Activated CD8-positive, alpha-beta T cell treated with anti-CD3 and anti-CD28 coated beads for 36 hours (primary cell): ENCODE results near the gene SEPTIN11. TPM values are rescaled to one million over a fixed set of nuclear protein-coding genes. Genes with fewer than 3 reads are reported as not detected.

Experiments used
- ATAC-seq: fragments of 200-7000 bp; cut with Tn5 transposase; one replicate; pipeline ENCODE4 v1.10.0; 2021; ENCODE audit warnings: mild to moderate bottlenecking, moderate library complexity
- CTCF ChIA-PET: fragments of 350-600 bp; sonication (Branson Sonifier 250); formaldehyde crosslinking; loops from one replicate; lab custom pipeline; 2021; ENCODE audit warnings: antibody characterized with exemption; lab: Charles Lee
- POLR2A ChIA-PET: fragments of 350-600 bp; sonication (Branson Sonifier 250); formaldehyde crosslinking; loops from one replicate; lab custom pipeline; 2021; ENCODE audit warnings: antibody characterized with exemption; lab: Charles Lee
- DNase-seq: peaks from one replicate; pipeline ENCODE4 v3.0.0-alpha.2; 2020
- H3K27ac Mint-ChIP-seq: one replicate; pipeline ENCODE4 v1.8.0; 2021; ENCODE audit warnings: mild to moderate bottlenecking, mixed read lengths
- H3K27me3 Mint-ChIP-seq: one replicate; pipeline ENCODE4 v1.8.0; 2021; ENCODE audit warnings: mixed read lengths
- H3K36me3 Mint-ChIP-seq: one replicate; pipeline ENCODE4 v1.8.0; 2021; ENCODE audit warnings: low read depth, mixed read lengths
- H3K4me1 Mint-ChIP-seq: one replicate; pipeline ENCODE4 v1.8.0; 2021; ENCODE audit warnings: low read depth, mixed read lengths
- H3K4me3 Mint-ChIP-seq: one replicate; pipeline ENCODE4 v1.8.0; 2021; ENCODE audit warnings: mild to moderate bottlenecking, moderate library complexity, mixed read lengths
- H3K9me3 Mint-ChIP-seq: one replicate; pipeline ENCODE4 v1.8.0; 2021; ENCODE audit warnings: mixed read lengths
- intact Hi-C: fragments of 100-400 bp; cut with micrococcal nuclease; formaldehyde crosslinking; loops from one replicate; pipeline ENCODE4 v1.10.0; 2022
- total RNA-seq, 2 experiments: library from RNA; stranded (reverse); gene quantifications; one replicate each; pipeline ENCODE4 v1.2.3, GENCODE V29; 2021
- TF ChIP-seq, protein P1 (sequence below): fragments of 200-600 bp; IDR thresholded peaks from one replicate; pipeline ENCODE4 v1.8.0; 2022; ENCODE audit warnings: antibody characterized with exemption, mild to moderate bottlenecking

The SEPTIN11 gene
- total RNA-seq, 2 experiments from 2014 or later = 38.6 to 43.3 TPM

DNA sequence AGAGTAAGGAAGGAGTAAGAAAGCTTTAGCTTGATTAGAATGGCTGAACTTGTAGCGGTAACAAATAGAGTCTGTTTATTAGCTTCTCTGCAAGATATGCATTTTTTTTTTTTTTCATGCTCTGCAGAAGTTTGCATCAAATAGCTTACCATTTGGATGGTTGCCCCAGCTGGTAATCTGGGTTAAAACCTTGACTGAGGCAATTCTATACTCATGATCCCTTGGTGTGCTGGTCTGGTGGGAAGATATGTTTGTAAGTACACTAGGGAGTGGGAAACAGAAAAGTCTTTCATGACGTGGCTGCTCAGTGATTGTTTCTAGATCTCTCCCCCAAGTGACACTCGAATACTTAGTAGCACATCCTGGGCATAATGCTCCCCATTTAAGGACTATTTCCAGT, 32.1 kb downstream of the SEPTIN11 start:
- CTCF ChIA-PET = interaction anchor here (0.6 to 1.4 kb wide), 3 partner anchors 11 to 114 kb away, joined by 3 read pairs; no protein-coding TSS in a partner anchor
- Mint-ChIP-seq H3K27ac (no peak overlapping the region), H3K4me1 (peaks cover 77% of the 10 kb centered on the region), H3K27me3 (no peaks in the 10 kb centered on the region), H3K4me3 (no peak overlapping the region), H3K36me3 (no peaks in the 10 kb centered on the region), H3K9me3 (no peaks in the 10 kb centered on the region)
- POLR2A ChIA-PET = interaction anchor here (0.5 kb wide), 1 partner anchor 174 kb away, joined by 3 read pairs; no protein-coding TSS in a partner anchor
- intact Hi-C loops = no loop called here
- DNase-seq = no peak
- TF ChIP-seq, protein P1, sequence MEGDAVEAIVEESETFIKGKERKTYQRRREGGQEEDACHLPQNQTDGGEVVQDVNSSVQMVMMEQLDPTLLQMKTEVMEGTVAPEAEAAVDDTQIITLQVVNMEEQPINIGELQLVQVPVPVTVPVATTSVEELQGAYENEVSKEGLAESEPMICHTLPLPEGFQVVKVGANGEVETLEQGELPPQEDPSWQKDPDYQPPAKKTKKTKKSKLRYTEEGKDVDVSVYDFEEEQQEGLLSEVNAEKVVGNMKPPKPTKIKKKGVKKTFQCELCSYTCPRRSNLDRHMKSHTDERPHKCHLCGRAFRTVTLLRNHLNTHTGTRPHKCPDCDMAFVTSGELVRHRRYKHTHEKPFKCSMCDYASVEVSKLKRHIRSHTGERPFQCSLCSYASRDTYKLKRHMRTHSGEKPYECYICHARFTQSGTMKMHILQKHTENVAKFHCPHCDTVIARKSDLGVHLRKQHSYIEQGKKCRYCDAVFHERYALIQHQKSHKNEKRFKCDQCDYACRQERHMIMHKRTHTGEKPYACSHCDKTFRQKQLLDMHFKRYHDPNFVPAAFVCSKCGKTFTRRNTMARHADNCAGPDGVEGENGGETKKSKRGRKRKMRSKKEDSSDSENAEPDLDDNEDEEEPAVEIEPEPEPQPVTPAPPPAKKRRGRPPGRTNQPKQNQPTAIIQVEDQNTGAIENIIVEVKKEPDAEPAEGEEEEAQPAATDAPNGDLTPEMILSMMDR = no peak
- ATAC-seq = no peak

DNA sequence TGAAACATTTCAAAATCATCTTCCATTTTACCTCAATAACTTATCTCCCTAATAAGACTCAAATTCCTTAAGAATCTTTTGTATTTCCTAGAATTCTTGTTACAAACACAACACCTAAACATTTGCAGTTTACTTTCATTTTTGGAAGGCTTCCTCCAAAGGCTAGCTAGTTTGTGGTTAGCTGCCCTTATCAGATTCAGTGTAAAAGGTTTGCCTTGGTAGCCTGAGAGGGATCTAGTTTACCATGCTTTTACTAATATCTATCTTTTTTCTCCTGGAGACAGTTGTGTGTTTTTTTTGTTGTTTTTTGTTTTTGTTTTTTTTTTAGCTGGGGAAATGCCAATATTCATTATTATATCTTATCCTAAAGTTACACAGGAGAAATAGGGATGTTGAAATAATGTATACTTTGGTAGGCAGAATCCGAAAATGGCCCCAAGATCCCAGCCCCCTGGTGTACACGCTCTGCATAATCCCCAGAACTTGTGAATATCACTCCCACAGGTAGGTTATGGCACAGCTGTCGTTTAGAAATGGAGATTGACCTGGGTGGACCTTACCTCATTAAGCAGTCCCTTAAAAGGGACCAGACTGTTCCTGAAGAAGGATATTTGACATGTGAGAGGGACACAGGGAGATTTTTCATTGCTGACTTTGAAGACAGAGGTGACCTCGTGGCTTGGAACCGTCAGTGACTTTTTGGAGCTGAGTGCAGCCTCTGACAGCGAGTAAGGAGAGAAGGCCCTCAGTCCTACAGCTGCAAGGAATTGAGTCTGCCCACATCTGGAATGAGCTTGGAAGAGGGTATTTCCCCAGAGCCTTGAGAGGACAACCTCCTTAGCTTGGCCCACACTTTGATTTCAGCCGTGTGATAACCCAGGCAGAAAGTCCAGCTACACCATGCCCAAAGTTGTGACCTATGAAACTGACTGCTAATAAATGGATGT, 33.4 kb downstream of the SEPTIN11 start:
- ChIA-PET POLR2A (interaction anchor here (0.5 to 0.9 kb wide), 2 partner anchors 13 to 1045 kb away, joined by 3 to 4 read pairs; no protein-coding TSS in a partner anchor), CTCF (interaction anchor here (1.0 to 1.5 kb wide), 7 partner anchors 9 to 23 kb away, joined by 3 to 8 read pairs (median 3); no protein-coding TSS in a partner anchor)
- no peak overlapping the region for H3K27ac Mint-ChIP-seq
- no peaks in the 10 kb centered on the region for H3K9me3 Mint-ChIP-seq
- H3K27me3 Mint-ChIP-seq = no peaks in the 10 kb centered on the region
- H3K4me3 Mint-ChIP-seq = no peak overlapping the region
- DNase-seq (no peak), ATAC-seq (no peak)
- intact Hi-C loops = no loop called here
- TF ChIP-seq, protein P1 = no peak
- H3K4me1 Mint-ChIP-seq = peaks cover 77% of the 10 kb centered on the region
- H3K36me3 Mint-ChIP-seq = no peaks in the 10 kb centered on the region

DNA sequence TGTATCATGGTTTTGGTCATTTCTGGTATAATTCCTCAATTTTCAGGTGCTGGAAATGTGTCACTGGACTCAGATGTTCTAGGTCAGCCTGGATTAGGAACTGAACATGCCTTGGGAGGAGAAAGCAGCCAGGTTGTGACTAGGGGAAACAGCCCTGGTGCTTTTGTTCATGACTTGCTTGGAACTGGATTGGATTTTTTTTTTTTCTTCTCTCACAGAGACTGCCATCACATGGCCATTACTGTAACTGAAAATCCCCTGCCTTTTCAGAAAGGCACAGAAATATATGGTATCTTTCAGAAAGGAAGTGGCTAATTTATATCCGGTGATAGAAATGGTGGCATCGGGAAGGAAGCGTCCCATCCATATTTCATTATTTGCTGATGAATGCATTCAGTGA, 34.6 kb downstream of the SEPTIN11 start:
- CTCF ChIA-PET = interaction anchor here (1.0 kb wide), 1 partner anchor 17 kb away, joined by 3 read pairs; no protein-coding TSS in a partner anchor
- H3K27me3 Mint-ChIP-seq = no peaks in the 10 kb centered on the region
- intact Hi-C loops = no loop called here
- no peaks in the 10 kb centered on the region for H3K36me3 Mint-ChIP-seq
- H3K9me3 Mint-ChIP-seq = no peaks in the 10 kb centered on the region
- POLR2A ChIA-PET = no interaction called here
- ATAC-seq (peak; percentile 77), DNase-seq (no peak)
- peak overlapping the region; percentile 26 for H3K27ac Mint-ChIP-seq
- TF ChIP-seq, protein P1 = peak; percentile 45
- no peak overlapping the region for H3K4me3 Mint-ChIP-seq
- peaks cover 77% of the 10 kb centered on the region for H3K4me1 Mint-ChIP-seq

DNA sequence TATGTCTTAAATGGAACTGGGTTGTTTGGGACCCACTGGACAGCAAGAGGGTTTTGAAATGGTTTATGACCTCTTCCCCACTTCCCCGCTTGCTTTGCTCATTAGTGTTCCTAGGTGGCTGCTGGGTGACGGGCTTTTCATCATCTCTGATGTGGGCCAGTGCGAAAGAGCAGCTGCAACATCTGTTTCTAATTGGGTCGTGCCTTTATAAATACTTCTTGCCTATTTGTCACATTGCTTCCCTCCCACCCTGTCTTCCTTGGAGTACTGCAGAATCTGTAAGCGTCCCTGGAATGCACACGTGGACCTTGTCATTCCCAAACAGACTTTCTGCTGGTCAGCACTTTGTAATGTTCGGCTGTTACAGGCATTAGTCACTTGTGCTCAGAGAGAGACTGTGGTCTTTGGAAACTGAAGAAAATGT, 35.2 kb downstream of the SEPTIN11 start:
- H3K27me3 Mint-ChIP-seq = no peaks in the 10 kb centered on the region
- intact Hi-C loops = no loop called here
- ATAC-seq = no peak
- no peak overlapping the region for H3K4me3 Mint-ChIP-seq
- TF ChIP-seq, protein P1 = no peak
- peaks cover 1% of the 10 kb centered on the region for H3K36me3 Mint-ChIP-seq
- CTCF ChIA-PET = interaction anchor here (1.8 to 3.1 kb wide), 2 partner anchors 11 to 23 kb away, joined by 3 to 10 read pairs; no protein-coding TSS in a partner anchor
- H3K4me1 Mint-ChIP-seq = peaks cover 76% of the 10 kb centered on the region
- H3K9me3 Mint-ChIP-seq = peaks cover 1% of the 10 kb centered on the region
- H3K27ac Mint-ChIP-seq = no peak overlapping the region
- POLR2A ChIA-PET = no interaction called here
- no peak for DNase-seq
